ENCODE data around the gene BFSP1.

GRCh38 chr20:17461941-17462340, 69.2 kb downstream of the BFSP1 start:
- TF ChIP-seq CTCF (IDR thresholded peaks at IDR 0.05), result no peak
- TF ChIP-seq POLR2A (IDR thresholded peaks at IDR 0.05), result no peak
